H9 (cell line): Measurements from ENCODE around the gene ZNF202. TPM values are rescaled to one million over a fixed set of nuclear protein-coding genes. Genes with fewer than 3 reads are reported as not detected.

ENCODE experiments used
- DNase-seq: peaks from one replicate; pipeline ENCODE4 v3.0.0-alpha.2; 2017
- H2AFZ ChIP-seq: one replicate; pipeline ENCODE4 v1.6.1; 2013; ENCODE audit warnings: mild to moderate bottlenecking, low read length, control low read depth, moderate library complexity
- H2AK5ac ChIP-seq: 2 replicates; pipeline ENCODE4 v1.6.1; 2013; ENCODE audit warnings: low read length, control low read depth, mixed read lengths; ENCODE audit not compliant: insufficient read length
- H2BK120ac ChIP-seq: one replicate; pipeline ENCODE4 v1.6.1; 2013; ENCODE audit warnings: low read depth, mild to moderate bottlenecking, low read length, control low read depth, inconsistent platforms; ENCODE audit not compliant: poor library complexity, severe bottlenecking
- H2BK12ac ChIP-seq: 2 replicates; pipeline ENCODE4 v1.6.1; 2013; ENCODE audit warnings: low read length, control low read depth, mixed read lengths, low read depth; ENCODE audit not compliant: insufficient read length
- H2BK15ac ChIP-seq: 2 replicates; pipeline ENCODE4 v1.6.1; 2013; ENCODE audit warnings: low read depth, low read length, control low read depth
- H2BK20ac ChIP-seq: one replicate; pipeline ENCODE4 v1.6.1; 2013; ENCODE audit warnings: low read depth, mild to moderate bottlenecking, low read length, control low read depth, inconsistent platforms; ENCODE audit not compliant: poor library complexity, severe bottlenecking
- H2BK5ac ChIP-seq: 2 replicates; pipeline ENCODE4 v1.6.1; 2013; ENCODE audit warnings: low read length, control low read depth, mixed read lengths; ENCODE audit not compliant: insufficient read length
- H3K14ac ChIP-seq: 2 replicates; pipeline ENCODE4 v1.6.1; 2013; ENCODE audit warnings: low read length, control low read depth; ENCODE audit not compliant: insufficient read depth
- H3K18ac ChIP-seq: 2 replicates; pipeline ENCODE4 v1.6.1; 2013; ENCODE audit warnings: low read depth, mild to moderate bottlenecking, mixed read lengths, low read length, control low read depth; ENCODE audit not compliant: insufficient read length
- H3K23ac ChIP-seq: 2 replicates; pipeline ENCODE4 v1.6.1; 2013; ENCODE audit warnings: low read length, control low read depth, mixed read lengths, low read depth; ENCODE audit not compliant: insufficient read length
- H3K23me2 ChIP-seq: 2 replicates; pipeline ENCODE4 v1.6.1; 2013; ENCODE audit warnings: low read depth, mild to moderate bottlenecking, mixed read lengths, low read length, control low read depth; ENCODE audit not compliant: insufficient read length, poor library complexity, severe bottlenecking
- H3K27ac ChIP-seq: 2 replicates; pipeline ENCODE4 v1.5.1; 2013; ENCODE audit warnings: low read length, control low read depth, mixed read lengths, low read depth; ENCODE audit not compliant: insufficient read length
- H3K27me3 ChIP-seq: 2 replicates; pipeline ENCODE4 v1.6.1; 2013; ENCODE audit warnings: low read length, control low read depth, inconsistent platforms; ENCODE audit not compliant: insufficient read depth
- H3K4ac ChIP-seq: 2 replicates; pipeline ENCODE4 v1.6.1; 2013; ENCODE audit warnings: low read depth, mild to moderate bottlenecking, control low read depth, inconsistent platforms, low read length, moderate library complexity
- H3K4me1 ChIP-seq: 2 replicates; pipeline ENCODE4 v1.6.1; 2013; ENCODE audit warnings: low read length, control low read depth, inconsistent platforms; ENCODE audit not compliant: insufficient read depth
- H3K4me2 ChIP-seq: 2 replicates; pipeline ENCODE4 v1.6.1; 2013; ENCODE audit warnings: low read length, control low read depth, mixed read lengths; ENCODE audit not compliant: insufficient read length, insufficient read depth
- H3K56ac ChIP-seq: 2 replicates; pipeline ENCODE4 v1.6.1; 2013; ENCODE audit warnings: low read depth, mild to moderate bottlenecking, mixed read lengths, low read length, control low read depth; ENCODE audit not compliant: insufficient read length
- H3K79me1 ChIP-seq: 2 replicates; pipeline ENCODE4 v1.6.1; 2013; ENCODE audit warnings: low read depth, mild to moderate bottlenecking, moderate library complexity, low read length, control low read depth, inconsistent platforms; ENCODE audit not compliant: insufficient read depth, poor library complexity, severe bottlenecking
- H3K79me2 ChIP-seq: 2 replicates; pipeline ENCODE4 v1.6.1; 2013; ENCODE audit warnings: low read length, control low read depth, inconsistent platforms; ENCODE audit not compliant: insufficient read depth
- H3K9ac ChIP-seq: 2 replicates; pipeline ENCODE4 v1.6.1; 2013; ENCODE audit warnings: low read length, control low read depth, mixed read lengths; ENCODE audit not compliant: insufficient read length; ENCODE audit errors: extremely low read depth
- H3K9me3 ChIP-seq: one replicate; pipeline ENCODE4 v1.6.1; 2013; ENCODE audit warnings: low read depth, low read length, inconsistent platforms; ENCODE audit not compliant: control insufficient read depth
- H3T11ph ChIP-seq: one replicate; pipeline ENCODE4 v1.6.1; 2013; ENCODE audit warnings: mild to moderate bottlenecking, low read length, control low read depth, inconsistent platforms
- H4K20me1 ChIP-seq: one replicate; pipeline ENCODE4 v1.6.1; 2013; ENCODE audit not compliant: control insufficient read depth, insufficient read length, insufficient read depth
- H4K5ac ChIP-seq: 2 replicates; pipeline ENCODE4 v1.6.1; 2013; ENCODE audit warnings: low read depth, mild to moderate bottlenecking, mixed read lengths, low read length, control low read depth; ENCODE audit not compliant: insufficient read length
- H4K8ac ChIP-seq: replicated peaks from 2 replicates; pipeline ENCODE4 v1.6.1; 2013; ENCODE audit warnings: low read length, control low read depth, mixed read lengths, low read depth; ENCODE audit not compliant: insufficient read length
- H4K91ac ChIP-seq: 2 replicates; pipeline ENCODE4 v1.6.1; 2013; ENCODE audit warnings: low read depth, mild to moderate bottlenecking, moderate library complexity, mixed read lengths, low read length, control low read depth; ENCODE audit not compliant: insufficient read length
- H3K27ac Mint-ChIP-seq, 3 experiments: 2 replicates in 2 of 3; 3 replicates in 1 of 3; pipeline ENCODE4 v1.8.0; 2020 to 2021; ENCODE audit warnings: mixed read lengths in 3 of 3, mild to moderate bottlenecking in 1 of 3, moderate library complexity in 1 of 3
- H3K27me3 Mint-ChIP-seq: 2 replicates; pipeline ENCODE4 v1.8.0; 2021; ENCODE audit warnings: low read depth, mild to moderate bottlenecking, moderate library complexity, mixed read lengths
- H3K36me3 Mint-ChIP-seq, 3 experiments: 2 replicates in 2 of 3; 3 replicates in 1 of 3; pipeline ENCODE4 v1.8.0; 2020 to 2021; ENCODE audit warnings: low read depth in 3 of 3, mixed read lengths in 3 of 3; ENCODE audit not compliant: insufficient read depth in 1 of 3
- H3K4me1 Mint-ChIP-seq, 2 experiments: 2 replicates each; pipeline ENCODE4 v1.8.0; 2020; ENCODE audit warnings: mixed read lengths in 2 of 2
- H3K4me3 Mint-ChIP-seq, 2 experiments: 2 replicates in 1 of 2; 3 replicates in 1 of 2; pipeline ENCODE4 v1.8.0; 2020 to 2021; ENCODE audit warnings: mild to moderate bottlenecking in 2 of 2, mixed read lengths in 2 of 2, moderate library complexity in 1 of 2
- H3K9me3 Mint-ChIP-seq, 2 experiments: 2 replicates in 1 of 2; 3 replicates in 1 of 2; pipeline ENCODE4 v1.8.0; 2020; ENCODE audit warnings: mild to moderate bottlenecking in 2 of 2, mixed read lengths in 2 of 2, moderate library complexity in 1 of 2
- WGBS: extraction: QIAGEN DNeasy Blood & Tissue Kit; methylation state at CpG from one replicate; pipeline ENCODE4 v1.1.7; 2013; ENCODE audit warnings: missing lambda C conversion rate, low lambda C conversion rate, mixed read lengths; ENCODE audit not compliant: insufficient read length; ENCODE audit errors: extremely low coverage; 5-methylcytosine and 5-hydroxymethylcytosine counted together
- total RNA-seq: library from RNA; stranded (reverse); gene quantifications from 2 replicates; pipeline ENCODE4 v1.2.1, GENCODE V29; 2021
- TF ChIP-seq, protein P1 (sequence below): fragments of 200-600 bp; sonication (generic); conservative IDR thresholded peaks from 3 replicates; pipeline ENCODE4 v1.8.0; 2021; ENCODE audit warnings: antibody characterized with exemption, mild to moderate bottlenecking

The ZNF202 gene
- total RNA-seq, 1 experiment from 2014 or later = 49.2 TPM

DNA sequence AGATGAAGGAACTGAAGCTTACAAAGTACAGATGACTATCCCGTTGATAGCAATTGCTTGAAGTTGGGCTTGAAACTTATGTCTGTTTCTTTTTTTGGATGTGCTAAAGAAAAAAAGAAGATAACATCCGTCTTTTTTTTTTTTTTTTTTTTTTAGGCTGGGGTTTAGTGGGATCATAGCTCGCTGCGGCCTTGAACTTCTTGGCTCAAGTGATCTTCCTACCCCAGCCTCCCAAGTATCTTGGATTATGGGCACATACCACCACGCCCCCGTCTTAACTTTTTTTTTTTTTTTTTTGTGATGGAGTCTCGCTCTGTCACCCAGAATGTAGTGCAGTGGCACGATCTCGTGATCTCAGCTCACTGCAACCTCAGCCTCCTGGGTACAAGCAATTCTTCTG lies 46.2 kb downstream of the ZNF202 start:
- Histone ChIP-seq H2BK15ac (no peak overlapping the region), H2BK12ac (no peak overlapping the region), H3K4ac (no peak overlapping the region), H2BK20ac (no peak overlapping the region), H3K23me2 (no peaks in the 10 kb centered on the region), H3T11ph (no peak overlapping the region), H3K56ac (no peak overlapping the region), H3K4me2 (no peak overlapping the region), H3K14ac (no peak overlapping the region), H2AFZ (no peak overlapping the region), H3K79me1 (no peaks in the 10 kb centered on the region), H4K20me1 (no peaks in the 10 kb centered on the region), H3K79me2 (no peaks in the 10 kb centered on the region), H3K9ac (no peak overlapping the region), H3K9me3 (no peaks in the 10 kb centered on the region), H3K27ac (no peak overlapping the region), H2BK120ac (no peak overlapping the region), H3K4me1 (no peaks in the 10 kb centered on the region), H3K23ac (no peak overlapping the region), H2BK5ac (no peak overlapping the region), H3K18ac (no peak overlapping the region), H4K5ac (no peak overlapping the region), H4K8ac (no peak overlapping the region), H3K27me3 (no peaks in the 10 kb centered on the region), H2AK5ac (no peak overlapping the region), H4K91ac (no peak overlapping the region)
- no peak for DNase-seq
- no CpG with 5 or more reads among the region's 9 CpGs for WGBS
- Mint-ChIP-seq H3K9me3 (no peaks in the 10 kb centered on the region), H3K4me1 (0 out of 4 replicates have a peak, but pooled peaks cover 0 to 2% of the 10 kb centered on the region in 2 experiments), H3K36me3 (no peaks in the 10 kb centered on the region), H3K27ac (no peak overlapping the region), H3K4me3 (no peak overlapping the region), H3K27me3 (peaks cover 8% of the 10 kb centered on the region; the same call in 1 of the 2 replicates)
- TF ChIP-seq, protein P1, sequence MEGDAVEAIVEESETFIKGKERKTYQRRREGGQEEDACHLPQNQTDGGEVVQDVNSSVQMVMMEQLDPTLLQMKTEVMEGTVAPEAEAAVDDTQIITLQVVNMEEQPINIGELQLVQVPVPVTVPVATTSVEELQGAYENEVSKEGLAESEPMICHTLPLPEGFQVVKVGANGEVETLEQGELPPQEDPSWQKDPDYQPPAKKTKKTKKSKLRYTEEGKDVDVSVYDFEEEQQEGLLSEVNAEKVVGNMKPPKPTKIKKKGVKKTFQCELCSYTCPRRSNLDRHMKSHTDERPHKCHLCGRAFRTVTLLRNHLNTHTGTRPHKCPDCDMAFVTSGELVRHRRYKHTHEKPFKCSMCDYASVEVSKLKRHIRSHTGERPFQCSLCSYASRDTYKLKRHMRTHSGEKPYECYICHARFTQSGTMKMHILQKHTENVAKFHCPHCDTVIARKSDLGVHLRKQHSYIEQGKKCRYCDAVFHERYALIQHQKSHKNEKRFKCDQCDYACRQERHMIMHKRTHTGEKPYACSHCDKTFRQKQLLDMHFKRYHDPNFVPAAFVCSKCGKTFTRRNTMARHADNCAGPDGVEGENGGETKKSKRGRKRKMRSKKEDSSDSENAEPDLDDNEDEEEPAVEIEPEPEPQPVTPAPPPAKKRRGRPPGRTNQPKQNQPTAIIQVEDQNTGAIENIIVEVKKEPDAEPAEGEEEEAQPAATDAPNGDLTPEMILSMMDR = no peak
